Naive thymus-derived CD8-positive, alpha-beta T cell (primary cell): Measurements from ENCODE around the gene FANCC. TPM values are rescaled to one million over a fixed set of nuclear protein-coding genes. Genes with fewer than 3 reads are reported as not detected.
A peak's percentile ranks its signal among the peaks of the same experiment; 100 is the strongest.

Experiments
- ATAC-seq, 2 donors: fragments of 150-1000 bp; cut with Tn5 transposase in 1 of 2; sonication (Bioruptor Pico), chemical (Tn5 transposase) in 1 of 2; 1 replicate in 1 of 2; 2 replicates in 1 of 2; pipeline ENCODE4 v1.10.0; 2021; ENCODE audit warnings: mild to moderate bottlenecking in 2 of 2, moderate library complexity in 2 of 2
- POLR2A ChIA-PET: fragments of 350-600 bp; sonication (Branson Sonifier 250); formaldehyde crosslinking; loops from one replicate; lab custom pipeline; 2021; ENCODE audit warnings: antibody characterized with exemption; lab: Charles Lee
- DNase-seq, 10 donors: peaks; one replicate each; pipeline versions ENCODE4 v3.0.0 to v3.0.0-alpha.2; 2020 to 2022
- H3K27ac Mint-ChIP-seq, 10 donors: one replicate each; pipeline ENCODE4 v1.8.0; 2020 to 2022; ENCODE audit warnings: mild to moderate bottlenecking in 10 of 10, mixed read lengths in 10 of 10, moderate library complexity in 4 of 10, inconsistent platforms in 1 of 10
- H3K27me3 Mint-ChIP-seq, 5 donors: one replicate each; pipeline ENCODE4 v1.8.0; 2021 to 2022; ENCODE audit warnings: mixed read lengths in 5 of 5
- H3K36me3 Mint-ChIP-seq, 3 donors: one replicate each; pipeline ENCODE4 v1.8.0; 2020 to 2022; ENCODE audit warnings: mixed read lengths in 3 of 3, mild to moderate bottlenecking in 2 of 3, inconsistent platforms in 1 of 3
- H3K4me1 Mint-ChIP-seq, 4 donors: one replicate each; pipeline ENCODE4 v1.8.0; 2021 to 2022; ENCODE audit warnings: mixed read lengths in 4 of 4
- H3K4me3 Mint-ChIP-seq, 10 donors: one replicate each; pipeline ENCODE4 v1.8.0; 2020 to 2022; ENCODE audit warnings: mild to moderate bottlenecking in 10 of 10, mixed read lengths in 10 of 10, moderate library complexity in 6 of 10, inconsistent platforms in 1 of 10
- H3K9me3 Mint-ChIP-seq, 9 donors: one replicate each; pipeline ENCODE4 v1.8.0; 2020 to 2022; ENCODE audit warnings: mixed read lengths in 9 of 9, mild to moderate bottlenecking in 3 of 9, inconsistent platforms in 1 of 9, moderate library complexity in 1 of 9
- polyA plus RNA-seq, 3 donors: library from polyadenylated mRNA; unstranded; fragments of 300-500 nt; fragmentation: Illumina TruSeq; gene quantifications; one replicate each; pipeline ENCODE4 v1.2.3, GENCODE V29; 2021
- total RNA-seq, 8 experiments: library from RNA in 2 of 8; stranded (reverse) in 2 of 8; gene quantifications; one replicate each; pipeline ENCODE4 v1.2.3 and lab custom pipeline; 2021 to 2026

FANCC gene
- total and polyA plus RNA-seq, 5 experiments from 2014 or later = 3.3 to 8.0 (median 5.8) TPM

DNA sequence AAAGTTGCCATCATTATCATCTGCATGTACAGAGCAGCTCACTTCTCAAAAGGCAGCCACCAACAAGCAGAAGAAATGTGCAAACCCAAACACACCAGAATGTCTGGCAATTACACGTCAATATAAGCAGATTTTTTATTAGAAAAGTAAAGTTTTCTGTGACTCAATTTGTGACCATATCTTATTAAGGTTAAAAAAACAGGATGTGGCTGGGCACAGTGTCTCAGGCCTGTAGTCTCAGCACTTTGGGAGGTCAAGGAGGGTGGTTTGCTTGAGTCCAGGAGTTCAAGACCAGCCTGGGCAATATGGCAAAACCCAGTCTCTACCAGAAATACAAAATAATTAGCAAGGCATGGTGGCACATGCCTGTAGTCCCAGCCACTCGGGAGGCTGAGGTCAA is 176.7 kb downstream of the FANCC start:
- ATAC-seq = no peak
- H3K9me3 Mint-ChIP-seq = no peaks in the 10 kb centered on the region
- H3K27me3 Mint-ChIP-seq = no peaks in the 10 kb centered on the region
- no peak overlapping the region for H3K27ac Mint-ChIP-seq
- peaks cover 0 to 1% (median 0%) of the 10 kb centered on the region in 4 donors for H3K4me1 Mint-ChIP-seq
- POLR2A ChIA-PET = no interaction called here
- DNase-seq = no peak
- no peak overlapping the region for H3K4me3 Mint-ChIP-seq
- peaks cover 0 to 26% (median 12%) of the 10 kb centered on the region in 3 donors for H3K36me3 Mint-ChIP-seq

GRCh38 chr9:95139126-95139525 is 178.4 kb downstream of the FANCC start:
- peaks cover 6 to 24% (median 16%) of the 10 kb centered on the region in 3 donors for H3K36me3 Mint-ChIP-seq
- POLR2A ChIA-PET = no interaction called here
- peaks cover 0 to 1% (median 0%) of the 10 kb centered on the region in 4 donors for H3K4me1 Mint-ChIP-seq
- H3K4me3 Mint-ChIP-seq = no peak overlapping the region
- no peak for ATAC-seq
- H3K27ac Mint-ChIP-seq = no peak overlapping the region
- H3K27me3 Mint-ChIP-seq = no peaks in the 10 kb centered on the region
- no peaks in the 10 kb centered on the region for H3K9me3 Mint-ChIP-seq
- DNase-seq = no peak

DNA sequence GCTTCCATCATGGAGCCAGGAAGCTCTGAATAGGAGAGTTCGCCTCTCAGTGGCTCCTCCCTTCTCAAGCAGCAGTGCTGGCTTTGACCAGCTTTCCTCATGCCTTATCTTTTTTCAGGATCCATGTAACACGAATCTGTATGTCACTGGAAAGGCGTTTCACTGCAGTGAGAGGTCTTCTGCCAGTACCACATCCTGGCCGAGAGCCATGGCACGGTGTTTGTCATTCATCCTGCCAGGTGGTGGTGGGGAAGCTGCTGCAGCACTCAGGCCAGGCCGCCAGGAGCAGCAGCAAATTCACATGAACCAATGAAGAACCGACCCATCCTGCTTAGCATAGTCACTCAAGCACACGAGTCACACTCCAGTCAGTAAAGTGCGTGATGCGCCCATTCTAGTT is 179.0 kb downstream of the FANCC start:
- Mint-ChIP-seq H3K36me3 (peaks cover 10 to 24% (median 15%) of the 10 kb centered on the region in 3 donors), H3K9me3 (no peaks in the 10 kb centered on the region), H3K27ac (no peak overlapping the region), H3K4me3 (no peak overlapping the region), H3K4me1 (peaks cover 0 to 1% (median 0%) of the 10 kb centered on the region in 4 donors), H3K27me3 (no peaks in the 10 kb centered on the region)
- ATAC-seq (no peak), DNase-seq (no peak)
- POLR2A ChIA-PET = no interaction called here

DNA sequence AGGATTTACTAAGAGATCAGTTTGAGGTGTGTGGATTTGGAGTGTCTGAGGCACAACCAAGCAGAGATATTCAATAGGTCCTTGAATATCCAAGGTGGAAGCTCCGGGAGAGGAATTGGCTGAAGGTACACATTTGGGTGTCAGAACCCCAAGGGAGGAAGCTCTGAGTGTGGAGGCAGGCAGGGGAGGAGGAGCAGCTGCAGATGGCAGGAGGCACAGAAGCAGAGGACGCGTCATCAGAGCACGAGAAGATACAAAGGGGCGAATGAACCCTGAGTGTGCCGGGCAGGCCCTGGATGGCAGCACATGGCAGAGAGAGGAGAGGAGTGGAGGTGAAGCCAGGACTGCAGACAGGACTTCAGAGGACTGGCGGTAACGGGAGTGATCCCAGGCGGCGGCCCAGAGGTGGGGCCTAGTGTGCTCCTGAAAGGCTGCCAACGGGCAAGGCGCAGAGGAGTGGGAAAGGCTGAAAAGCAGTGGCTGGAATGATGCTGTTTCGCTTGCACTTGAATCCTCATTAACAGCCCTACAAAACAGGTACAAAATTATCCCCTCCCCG is 179.8 kb downstream of the FANCC start:
- H3K4me1 Mint-ChIP-seq = no peaks in the 10 kb centered on the region
- POLR2A ChIA-PET = no interaction called here

DNA sequence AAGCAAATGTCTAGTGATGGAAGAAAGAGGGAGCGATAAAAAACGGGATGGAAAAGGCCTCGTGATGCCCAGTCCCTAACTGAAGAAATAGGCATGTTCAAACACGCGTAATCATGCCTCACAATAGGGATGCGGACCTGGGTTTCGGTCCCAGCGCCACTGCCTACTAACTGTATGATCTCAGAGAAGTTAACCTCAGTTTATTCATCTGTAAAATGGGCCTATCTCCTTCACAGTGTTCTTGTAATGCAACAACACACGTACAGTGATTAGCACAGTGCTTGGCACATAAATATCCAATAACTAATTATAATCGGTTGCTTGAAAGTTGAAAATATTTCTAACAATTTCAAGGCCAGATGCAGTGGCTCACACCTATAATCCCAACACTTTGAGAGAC is 181.8 kb downstream of the FANCC start:
- H3K27ac Mint-ChIP-seq = no peak overlapping the region
- H3K9me3 Mint-ChIP-seq = no peaks in the 10 kb centered on the region
- H3K4me1 Mint-ChIP-seq = peaks cover 0 to 6% (median 3%) of the 10 kb centered on the region in 4 donors
- DNase-seq (no peak), ATAC-seq (no peak)
- POLR2A ChIA-PET = no interaction called here
- no peaks in the 10 kb centered on the region for H3K27me3 Mint-ChIP-seq
- peaks cover 10 to 23% (median 15%) of the 10 kb centered on the region in 3 donors for H3K36me3 Mint-ChIP-seq
- H3K4me3 Mint-ChIP-seq = no peak overlapping the region

More for the DNA sequence above, 179.8 kb downstream of the FANCC start:
- no peaks in the 10 kb centered on the region for H3K27me3 Mint-ChIP-seq
- ATAC-seq = no peak
- H3K36me3 Mint-ChIP-seq = peaks cover 10 to 21% (median 15%) of the 10 kb centered on the region in 3 donors
- no peak for DNase-seq
- peak overlapping the region in 4 of 10 donors; percentile 40 to 89 (median 76) for H3K27ac Mint-ChIP-seq
- H3K4me3 Mint-ChIP-seq = no peak overlapping the region
- H3K9me3 Mint-ChIP-seq = no peaks in the 10 kb centered on the region

DNA sequence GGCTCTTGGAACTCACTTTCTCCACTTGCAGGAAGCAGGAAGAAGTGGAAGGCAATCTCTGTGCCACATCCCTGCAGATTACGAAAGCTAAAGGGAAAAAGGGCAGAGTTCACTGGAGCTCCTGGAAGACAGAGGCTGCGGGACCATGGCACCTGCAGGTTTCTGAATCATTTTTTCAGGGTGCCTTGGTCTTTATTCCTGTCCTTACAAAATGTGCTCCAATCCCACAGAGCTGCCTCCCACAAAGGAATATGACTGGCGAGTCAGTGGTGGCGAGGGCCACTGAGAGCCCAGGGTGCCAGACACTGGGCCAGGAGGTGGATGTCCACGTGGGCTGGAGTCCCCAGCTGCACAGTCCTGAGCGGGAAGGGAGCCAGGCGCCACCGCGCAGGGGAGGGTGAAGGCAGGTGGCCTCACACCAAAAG is 183.0 kb downstream of the FANCC start:
- POLR2A ChIA-PET = no interaction called here
- H3K9me3 Mint-ChIP-seq = no peaks in the 10 kb centered on the region
- H3K4me1 Mint-ChIP-seq = peaks cover 0 to 6% (median 3%) of the 10 kb centered on the region in 4 donors
- H3K4me3 Mint-ChIP-seq = no peak overlapping the region
- DNase-seq = no peak
- no peaks in the 10 kb centered on the region for H3K27me3 Mint-ChIP-seq
- no peak overlapping the region for H3K27ac Mint-ChIP-seq
- ATAC-seq = no peak
- peaks cover 10 to 23% (median 15%) of the 10 kb centered on the region in 3 donors for H3K36me3 Mint-ChIP-seq

DNA sequence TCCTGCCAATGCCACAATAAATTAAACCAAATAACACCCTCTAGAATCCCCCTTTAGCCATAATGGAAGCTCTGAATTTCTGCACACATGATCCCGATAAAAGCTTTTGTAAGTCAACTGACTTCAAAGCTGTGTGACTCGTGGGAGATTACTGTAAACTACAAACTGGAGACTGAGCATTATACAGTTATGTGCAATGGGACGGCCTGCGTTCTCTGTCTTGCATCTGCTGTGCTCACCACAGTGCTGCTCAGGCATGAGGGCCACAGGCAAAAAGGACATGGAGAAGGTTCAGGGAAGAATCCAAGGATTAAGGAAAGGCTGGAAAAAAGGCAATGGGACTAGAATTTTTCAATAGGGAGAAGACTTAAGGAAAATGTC is 184.2 kb downstream of the FANCC start:
- Mint-ChIP-seq H3K36me3 (peaks cover 10 to 19% (median 13%) of the 10 kb centered on the region in 3 donors), H3K9me3 (no peaks in the 10 kb centered on the region), H3K27me3 (no peaks in the 10 kb centered on the region), H3K4me1 (peaks cover 0 to 6% (median 3%) of the 10 kb centered on the region in 4 donors), H3K4me3 (no peak overlapping the region), H3K27ac (no peak overlapping the region)
- no peak for DNase-seq
- no peak for ATAC-seq
- POLR2A ChIA-PET = no interaction called here

- ATAC-seq (no peak), DNase-seq (no peak)
- H3K27ac Mint-ChIP-seq = no peak overlapping the region
- peaks cover 10 to 16% (median 11%) of the 10 kb centered on the region in 3 donors for H3K36me3 Mint-ChIP-seq
- H3K4me3 Mint-ChIP-seq = no peak overlapping the region
- H3K27me3 Mint-ChIP-seq = no peaks in the 10 kb centered on the region
- peaks cover 2 to 6% (median 3%) of the 10 kb centered on the region in 4 donors for H3K4me1 Mint-ChIP-seq
- H3K9me3 Mint-ChIP-seq = no peaks in the 10 kb centered on the region
- POLR2A ChIA-PET = no interaction called here
These were observed 184.9 kb downstream of the FANCC start for GRCh38 chr9:95132366-95133324.

GRCh38 chr9:95131023-95131943 is 186.2 kb downstream of the FANCC start:
- POLR2A ChIA-PET = interaction anchor here (0.6 kb wide), 1 partner anchor 24 kb away, joined by 4 read pairs; no protein-coding TSS in a partner anchor
- Mint-ChIP-seq H3K36me3 (peaks cover 9 to 13% (median 10%) of the 10 kb centered on the region in 3 donors), H3K4me1 (peaks cover 3 to 6% (median 5%) of the 10 kb centered on the region in 4 donors), H3K4me3 (no peak overlapping the region), H3K9me3 (no peaks in the 10 kb centered on the region), H3K27me3 (no peaks in the 10 kb centered on the region), H3K27ac (peak overlapping the region in 2 of 10 donors; percentile 15 to 38)
- ATAC-seq (peak in 1 of 2 donors; percentile 39), DNase-seq (peak; percentile 4 to 65 (median 32))

- ATAC-seq = no peak
- no peaks in the 10 kb centered on the region for H3K27me3 Mint-ChIP-seq
- peaks cover 9 to 13% (median 10%) of the 10 kb centered on the region in 3 donors for H3K36me3 Mint-ChIP-seq
- POLR2A ChIA-PET = interaction anchor here (0.6 kb wide), 1 partner anchor 25 kb away, joined by 4 read pairs; no protein-coding TSS in a partner anchor
- no peak overlapping the region for H3K27ac Mint-ChIP-seq
- no peaks in the 10 kb centered on the region for H3K9me3 Mint-ChIP-seq
- DNase-seq = no peak
- no peak overlapping the region for H3K4me3 Mint-ChIP-seq
- H3K4me1 Mint-ChIP-seq = peaks cover 3 to 6% (median 5%) of the 10 kb centered on the region in 4 donors
These were observed 187.0 kb downstream of the FANCC start for GRCh38 chr9:95130484-95130883.

GRCh38 chr9:95129476-95130291 is 187.8 kb downstream of the FANCC start:
- DNase-seq (no peak), ATAC-seq (no peak)
- POLR2A ChIA-PET = no interaction called here
- peaks cover 4 to 14% (median 7%) of the 10 kb centered on the region in 3 donors for H3K36me3 Mint-ChIP-seq
- peaks cover 3 to 6% (median 5%) of the 10 kb centered on the region in 4 donors for H3K4me1 Mint-ChIP-seq
- no peaks in the 10 kb centered on the region for H3K27me3 Mint-ChIP-seq
- no peaks in the 10 kb centered on the region for H3K9me3 Mint-ChIP-seq
- no peak overlapping the region for H3K4me3 Mint-ChIP-seq
- peak overlapping the region in 1 of 10 donors; percentile 17 for H3K27ac Mint-ChIP-seq
